BE2C (cell line): ENCODE data around the gene SMIM23.

Source experiments
- DNase-seq: peaks from one replicate; pipeline ENCODE4 v3.0.0-alpha.2; 2020
- H3K27me3 ChIP-seq: fragments of 250-450 bp; sonication (Bioruptor Pico); 2 replicates; pipeline ENCODE4 v1.5.1; 2020; ENCODE audit warnings: mild to moderate bottlenecking
- H3K36me3 ChIP-seq: fragments of 250-450 bp; sonication (Bioruptor Pico); 2 replicates; pipeline ENCODE4 v1.5.1; 2020; ENCODE audit warnings: mild to moderate bottlenecking
- H3K4me1 ChIP-seq: fragments of 250-450 bp; sonication (Bioruptor Pico); 2 replicates; pipeline ENCODE4 v1.5.1; 2020
- H3K4me3 ChIP-seq: 2 replicates; pipeline ENCODE4 v1.5.1; 2011; ENCODE audit warnings: low read depth, low read length
- H3K9me3 ChIP-seq: fragments of 250-450 bp; sonication (Bioruptor Pico); 2 replicates; pipeline ENCODE4 v1.5.1; 2020
- CTCF ChIP-seq: IDR thresholded peaks from 2 replicates; pipeline ENCODE4 v1.5.1; 2012; ENCODE audit warnings: mild to moderate bottlenecking, low read depth, low read length

SMIM23 gene

GRCh38 chr5:171750311-171750788 is 35.3 kb upstream of the SMIM23 start:
- Histone ChIP-seq H3K4me3 (no peak overlapping the region), H3K4me1 (no peaks in the 10 kb centered on the region), H3K27me3 (no peaks in the 10 kb centered on the region; the same call in 1 of the 2 replicates), H3K9me3 (no peaks in the 10 kb centered on the region), H3K36me3 (no peaks in the 10 kb centered on the region)
- DNase-seq: peak; percentile 25
- TF ChIP-seq CTCF: peak; percentile 26

- H3K36me3 ChIP-seq: no peaks in the 10 kb centered on the region
- H3K27me3 ChIP-seq: no peaks in the 10 kb centered on the region
- no peaks in the 10 kb centered on the region for H3K4me1 ChIP-seq
- H3K9me3 ChIP-seq: no peaks in the 10 kb centered on the region
- no peak for DNase-seq
- TF ChIP-seq CTCF: no peak
- no peak overlapping the region for H3K4me3 ChIP-seq
Observed at GRCh38 chr5:171755354-171755821, 30.2 kb upstream of the SMIM23 start.

- no peaks in the 10 kb centered on the region for H3K4me1 ChIP-seq
- H3K27me3 ChIP-seq: peaks cover 3% of the 10 kb centered on the region; the same call in 1 of the 2 replicates
- TF ChIP-seq CTCF: no peak
- no peaks in the 10 kb centered on the region for H3K36me3 ChIP-seq
- H3K9me3 ChIP-seq: no peaks in the 10 kb centered on the region
- DNase-seq: no peak
- no peak overlapping the region for H3K4me3 ChIP-seq
Observed at GRCh38 chr5:171757853-171758535, 27.6 kb upstream of the SMIM23 start.

GRCh38 chr5:171759777-171760176 is 25.8 kb upstream of the SMIM23 start:
- Histone ChIP-seq H3K4me1 (no peaks in the 10 kb centered on the region), H3K9me3 (no peaks in the 10 kb centered on the region), H3K4me3 (no peak overlapping the region), H3K36me3 (no peaks in the 10 kb centered on the region), H3K27me3 (peaks cover 10% of the 10 kb centered on the region)
- TF ChIP-seq CTCF: no peak
- no peak for DNase-seq

- Histone ChIP-seq H3K4me3 (no peak overlapping the region), H3K27me3 (peaks cover 24% of the 10 kb centered on the region), H3K4me1 (no peaks in the 10 kb centered on the region), H3K9me3 (no peaks in the 10 kb centered on the region), H3K36me3 (no peaks in the 10 kb centered on the region)
- no peak for DNase-seq
- TF ChIP-seq CTCF: no peak
Observed at GRCh38 chr5:171762021-171762608, 23.5 kb upstream of the SMIM23 start.

- Histone ChIP-seq H3K27me3 (peaks cover 24% of the 10 kb centered on the region), H3K4me3 (no peak overlapping the region), H3K4me1 (no peaks in the 10 kb centered on the region), H3K9me3 (no peaks in the 10 kb centered on the region), H3K36me3 (no peaks in the 10 kb centered on the region)
- no peak for DNase-seq
- TF ChIP-seq CTCF: no peak
Observed at GRCh38 chr5:171762903-171763302, 22.7 kb upstream of the SMIM23 start.
